Fibroblast of lung (primary cell): Measurements from ENCODE around the gene SEPTIN5. TPM values are rescaled to one million over a fixed set of nuclear protein-coding genes. Genes with fewer than 3 reads are reported as not detected.

Source experiments
- DNase-seq, 2 donors: peaks; one replicate each; pipeline versions ENCODE4 v3.0.0 to v3.0.0-alpha.2; 2010; ENCODE audit warnings: low read depth in 2 of 2
- H2AFZ ChIP-seq: 2 replicates; pipeline ENCODE4 v1.5.1; 2012; ENCODE audit warnings: low read length, control low read depth, inconsistent platforms
- H3K27ac ChIP-seq: 2 replicates; pipeline ENCODE4 v1.5.1; 2011; ENCODE audit warnings: low read length, control low read depth; ENCODE audit not compliant: insufficient read depth
- H3K27me3 ChIP-seq: 2 replicates; pipeline ENCODE4 v1.5.1; 2011; ENCODE audit warnings: mild to moderate bottlenecking, low read length; ENCODE audit not compliant: control insufficient read depth, insufficient read depth
- H3K36me3 ChIP-seq: 2 replicates; pipeline ENCODE4 v1.5.1; 2011; ENCODE audit warnings: low read length; ENCODE audit not compliant: control insufficient read depth, insufficient read depth
- H3K4me1 ChIP-seq: 2 replicates; pipeline ENCODE4 v1.5.1; 2011; ENCODE audit warnings: low read length; ENCODE audit not compliant: control insufficient read depth, insufficient read depth; ENCODE audit errors: extremely low read depth
- H3K4me2 ChIP-seq: 2 replicates; pipeline ENCODE4 v1.5.1; 2011; ENCODE audit warnings: low read length, control low read depth; ENCODE audit not compliant: insufficient read depth; ENCODE audit errors: extremely low read depth
- H3K4me3 ChIP-seq, 4 experiments: fragments of 200-600 bp in 1 of 4; sonication (generic) in 1 of 4; replicated peaks in 1 of 4; 2 replicates each; pipeline ENCODE4 v1.5.1; 2011 to 2016; ENCODE audit warnings: low read length in 4 of 4, low read depth in 3 of 4, mild to moderate bottlenecking in 3 of 4, control low read depth in 2 of 4, inconsistent platforms in 1 of 4, mixed read lengths in 1 of 4; ENCODE audit not compliant: insufficient read depth in 1 of 4; ENCODE audit errors: control extremely low read depth in 1 of 4
- H3K79me2 ChIP-seq: 2 replicates; pipeline ENCODE4 v1.5.1; 2012; ENCODE audit warnings: mild to moderate bottlenecking, low read length, inconsistent platforms; ENCODE audit not compliant: control insufficient read depth, insufficient read depth
- H3K9ac ChIP-seq: 2 replicates; pipeline ENCODE4 v1.5.1; 2011; ENCODE audit warnings: mild to moderate bottlenecking, low read length, control low read depth; ENCODE audit not compliant: insufficient read depth
- H3K9me3 ChIP-seq: 2 replicates; pipeline ENCODE4 v1.5.1; 2012; ENCODE audit warnings: low read depth, low read length; ENCODE audit not compliant: control insufficient read depth, insufficient read depth
- H4K20me1 ChIP-seq: 2 replicates; pipeline ENCODE4 v1.5.1; 2011; ENCODE audit warnings: low read length; ENCODE audit not compliant: control insufficient read depth, insufficient read depth; ENCODE audit errors: extremely low read depth
- CTCF ChIP-seq, 2 donors: IDR thresholded peaks in 1 of 2; conservative IDR thresholded peaks in 1 of 2; 1 replicate in 1 of 2; 2 replicates in 1 of 2; pipeline ENCODE4 v1.5.1; 2011 to 2012; ENCODE audit warnings: low read length in 2 of 2, control low read depth in 1 of 2, inconsistent platforms in 1 of 2, low read depth in 1 of 2, mild to moderate bottlenecking in 1 of 2
- EZH2 ChIP-seq: IDR thresholded peaks from 2 replicates; pipeline ENCODE4 v1.5.1; 2012; ENCODE audit warnings: low read length, control low read depth, mild to moderate bottlenecking; ENCODE audit errors: missing control alignments
- polyA plus RNA-seq, 2 donors: library from polyadenylated mRNA; depleted of rRNA in 1 of 2; stranded (reverse) in 1 of 2; unstranded in 1 of 2; fragments of >200 nt; gene quantifications; 2 replicates each; pipeline ENCODE4 v1.2.1, GENCODE V29; 2011 to 2012; ENCODE audit warnings: missing spikeins in 1 of 2
- total RNA-seq: library from RNA; depleted of rRNA; stranded (reverse); fragments of >200 nt; gene quantifications from 2 replicates; pipeline ENCODE4 v1.2.1, GENCODE V29; 2014

The SEPTIN5 gene
- total and polyA plus RNA-seq, 2 donors (not counting 1 experiment from before 2014, with no cell fraction given), result 14.5 to 25.8 TPM

GRCh38 chr22:19772422-19772672 lies 58.0 kb downstream of the SEPTIN5 start:
- no peak for DNase-seq
- Histone ChIP-seq H3K27me3 (peaks cover 26% of the 10 kb centered on the region), H2AFZ (no peak overlapping the region), H3K4me2 (no peak overlapping the region), H3K9me3 (no peaks in the 10 kb centered on the region), H3K9ac (no peak overlapping the region), H3K27ac (no peak overlapping the region), H3K4me1 (no peaks in the 10 kb centered on the region), H3K36me3 (no peaks in the 10 kb centered on the region), H3K79me2 (no peaks in the 10 kb centered on the region), H3K4me3 (no peak overlapping the region), H4K20me1 (no peaks in the 10 kb centered on the region)
- TF ChIP-seq EZH2 (no peak), CTCF (conservative IDR thresholded peaks at IDR 0.05 in 1 of 2, IDR thresholded peaks at IDR 0.05 in 1 of 2; ENCODE audit: low read depth in 1 of 2, low read length in 2 of 2) (no peak)

Other genes starting within 250 kb of the SEPTIN5 start
- 39.3 and 41.3 TPM in 2 replicates for gene UFD1, start 235.3 kb upstream of the SEPTIN5 start, total RNA-seq
- 86.2 and 140 TPM in 2 replicates for gene UFD1, start 235.3 kb upstream of the SEPTIN5 start, polyA plus RNA-seq
- gene CDC45, start 234.6 kb upstream of the SEPTIN5 start, total RNA-seq, result 1.0 and 3.8 TPM in 2 replicates
- gene CDC45, start 234.6 kb upstream of the SEPTIN5 start, polyA plus RNA-seq, result 12.0 and 30.4 TPM in 2 replicates
- gene CLDN5, start 190.1 kb upstream of the SEPTIN5 start, total RNA-seq, result 0.33 and 0.51 TPM in 2 replicates
- gene CLDN5, start 190.1 kb upstream of the SEPTIN5 start, polyA plus RNA-seq, result not detected in 2 replicates
- 1.8 and 2.1 TPM in 2 replicates for gene GP1BB, start 9.0 kb downstream of the SEPTIN5 start, total RNA-seq
- gene GP1BB, start 9.0 kb downstream of the SEPTIN5 start, polyA plus RNA-seq, result 0.20 and 0.50 TPM in 2 replicates
- gene TBX1, start 46.3 kb downstream of the SEPTIN5 start, total RNA-seq, result not detected in 2 replicates
- not detected in 2 replicates for gene TBX1, start 46.3 kb downstream of the SEPTIN5 start, polyA plus RNA-seq
- gene GNB1L, start 140.4 kb downstream of the SEPTIN5 start, total RNA-seq, result 6.4 and 7.8 TPM in 2 replicates
- 1.4 and 2.1 TPM in 2 replicates for gene GNB1L, start 140.4 kb downstream of the SEPTIN5 start, polyA plus RNA-seq
- gene RTL10, start 140.4 kb downstream of the SEPTIN5 start, total RNA-seq, result 7.3 and 7.7 TPM in 2 replicates
- 5.6 and 6.5 TPM in 2 replicates for gene RTL10, start 140.4 kb downstream of the SEPTIN5 start, polyA plus RNA-seq
- gene COMT, start 227.3 kb downstream of the SEPTIN5 start, total RNA-seq, result 192 and 305 TPM in 2 replicates
- gene COMT, start 227.3 kb downstream of the SEPTIN5 start, polyA plus RNA-seq, result 150 and 208 TPM in 2 replicates
- gene TXNRD2, start 227.3 kb downstream of the SEPTIN5 start, total RNA-seq, result 18.2 and 30.7 TPM in 2 replicates
- 13.2 and 19.7 TPM in 2 replicates for gene TXNRD2, start 227.3 kb downstream of the SEPTIN5 start, polyA plus RNA-seq